ENCODE measurements around the gene SLC2A13. TPM values are rescaled to one million over a fixed set of nuclear protein-coding genes. Genes with fewer than 3 reads are reported as not detected.

The SLC2A13 gene
- total and polyA plus RNA-seq, 2 donors (not counting 3 experiments of a cell fraction or from before 2014, with no cell fraction given): 1.2 to 4.9 TPM

DNA sequence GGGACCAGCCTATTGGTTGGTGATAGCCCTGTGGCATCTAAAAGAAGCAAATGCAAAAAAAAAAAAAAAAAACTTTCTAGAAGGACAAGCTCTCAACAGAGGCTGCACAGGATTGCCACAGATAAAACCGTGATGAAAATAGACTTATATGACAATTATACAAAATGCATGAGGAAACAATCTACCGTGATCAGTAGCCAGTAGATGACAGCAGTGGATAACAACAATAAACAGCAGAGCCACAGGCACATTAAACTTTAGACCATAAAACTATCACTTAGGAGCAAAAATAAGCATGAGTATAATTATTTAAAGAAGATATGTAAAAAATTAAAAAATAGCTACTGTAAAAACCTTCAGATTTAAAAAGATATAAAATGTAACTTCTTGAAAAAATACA, 302.7 kb downstream of the SLC2A13 start:
- POLR2A ChIA-PET: no interaction called here

DNA sequence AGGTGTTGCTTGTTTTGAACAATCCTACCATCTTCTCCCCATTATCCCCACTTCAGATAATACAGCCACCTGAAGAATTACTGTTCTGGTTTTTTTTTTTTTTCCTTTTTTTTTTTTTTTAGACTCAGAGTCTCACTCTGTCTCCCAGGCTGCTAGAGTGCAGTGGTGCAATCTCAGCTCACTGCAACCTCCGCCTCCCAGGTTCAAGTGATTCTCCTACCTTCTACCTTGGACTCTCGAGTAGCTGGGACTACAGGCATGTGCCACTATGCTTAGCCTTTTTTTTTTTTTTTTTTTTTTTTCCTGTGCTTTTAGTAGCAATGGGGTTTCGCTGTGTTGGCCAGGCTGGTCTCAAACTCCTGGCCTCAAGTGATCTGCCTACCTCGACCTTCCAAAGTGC, 306.9 kb downstream of the SLC2A13 start:
- no peak overlapping the region for H3K27ac ChIP-seq (ENCODE audit: insufficient read depth, low read depth, low read length)
- H3K79me2 ChIP-seq (ENCODE audit: control insufficient read depth, insufficient read depth, low read length): no peaks in the 10 kb centered on the region
- no peak for DNase-seq (ENCODE audit: low read depth, low spot score)
- no peak for FAIRE-seq
- H3K4me2 ChIP-seq (ENCODE audit: insufficient read depth, low read length): no peak overlapping the region
- no peak overlapping the region for H3K9ac ChIP-seq (replicated peaks; ENCODE audit: extremely low read depth, insufficient read depth, low read length)
- no peaks in the 10 kb centered on the region for H4K20me1 ChIP-seq (replicated peaks; ENCODE audit: control insufficient read depth, extremely low read depth, insufficient read depth, low read length)
- POLR2A ChIA-PET: no interaction called here
- H3K4me1 ChIP-seq (ENCODE audit: control insufficient read depth, extremely low read depth, insufficient read depth, low read length): no peaks in the 10 kb centered on the region
- BruUV-seq (replicated peaks): no TSS peak
- H3K9me1 ChIP-seq (replicated peaks; ENCODE audit: control insufficient read depth, extremely low read depth, insufficient read depth, low read length): no peaks in the 10 kb centered on the region
- intact Hi-C loops (cut with micrococcal nuclease) (no loop called here), dilution Hi-C loops (cut with MboI; ENCODE audit: extremely low pct_ligation_motif_present, low sequenced_read_pairs) (no loop called here)
- no peak overlapping the region for H3K4me3 ChIP-seq (replicated peaks in 1 of 3; ENCODE audit: insufficient read depth in 1 of 3, low read depth in 1 of 3, low read length in 3 of 3)
- TF ChIP-seq FOS (IDR thresholded peaks at IDR 0.05; ENCODE audit: borderline replicate concordance, insufficient read depth, low read length) (no peak), POLR2A (IDR thresholded peaks at IDR 0.05; ENCODE audit: low read depth, low read length) (no peak)
- H3K36me3 ChIP-seq (ENCODE audit: control insufficient read depth in 2 of 2, extremely low read depth in 1 of 2, insufficient read depth in 2 of 2, low read length in 2 of 2): no peaks in the 10 kb centered on the region
- H3K9me3 ChIP-seq (replicated peaks; ENCODE audit: control insufficient read depth, insufficient read depth, low read length): no peaks in the 10 kb centered on the region
- CTCF ChIA-PET: interaction anchor here (0.7 to 1.3 kb wide), 2 partner anchors 10 to 192 kb away, joined by 3 read pairs; no protein-coding TSS in a partner anchor
- H3K27me3 ChIP-seq (ENCODE audit: control insufficient read depth in 2 of 2, insufficient read depth in 2 of 2, low read length in 2 of 2): no peaks in the 10 kb centered on the region
- H2AFZ ChIP-seq (ENCODE audit: low read depth, low read length): no peak overlapping the region

More for the DNA sequence above, 302.7 kb downstream of the SLC2A13 start:
- Histone ChIP-seq H3K4me3 (replicated peaks in 1 of 3; ENCODE audit: insufficient read depth in 1 of 3, low read depth in 1 of 3, low read length in 3 of 3) (no peak overlapping the region), H4K20me1 (replicated peaks; ENCODE audit: control insufficient read depth, extremely low read depth, insufficient read depth, low read length) (no peaks in the 10 kb centered on the region), H3K4me1 (ENCODE audit: control insufficient read depth, extremely low read depth, insufficient read depth, low read length) (no peaks in the 10 kb centered on the region), H3K27ac (ENCODE audit: insufficient read depth, low read depth, low read length) (no peak overlapping the region), H3K4me2 (ENCODE audit: insufficient read depth, low read length) (no peak overlapping the region), H3K9me3 (replicated peaks; ENCODE audit: control insufficient read depth, insufficient read depth, low read length) (no peaks in the 10 kb centered on the region), H3K9ac (replicated peaks; ENCODE audit: extremely low read depth, insufficient read depth, low read length) (no peak overlapping the region), H3K27me3 (ENCODE audit: control insufficient read depth in 2 of 2, insufficient read depth in 2 of 2, low read length in 2 of 2) (no peaks in the 10 kb centered on the region), H3K79me2 (ENCODE audit: control insufficient read depth, insufficient read depth, low read length) (no peaks in the 10 kb centered on the region), H3K9me1 (replicated peaks; ENCODE audit: control insufficient read depth, extremely low read depth, insufficient read depth, low read length) (no peaks in the 10 kb centered on the region), H3K36me3 (ENCODE audit: control insufficient read depth in 2 of 2, extremely low read depth in 1 of 2, insufficient read depth in 2 of 2, low read length in 2 of 2) (no peaks in the 10 kb centered on the region), H2AFZ (ENCODE audit: low read depth, low read length) (no peak overlapping the region)
- intact Hi-C loops (cut with micrococcal nuclease) (no loop called here), dilution Hi-C loops (cut with MboI; ENCODE audit: extremely low pct_ligation_motif_present, low sequenced_read_pairs) (no loop called here)
- no peak for TF ChIP-seq FOS (IDR thresholded peaks at IDR 0.05; ENCODE audit: borderline replicate concordance, insufficient read depth, low read length)
- TF ChIP-seq POLR2AphosphoS5 (IDR thresholded peaks at IDR 0.05; ENCODE audit: insufficient read depth, low read depth, low read length): no peak
- TF ChIP-seq, protein P1, sequence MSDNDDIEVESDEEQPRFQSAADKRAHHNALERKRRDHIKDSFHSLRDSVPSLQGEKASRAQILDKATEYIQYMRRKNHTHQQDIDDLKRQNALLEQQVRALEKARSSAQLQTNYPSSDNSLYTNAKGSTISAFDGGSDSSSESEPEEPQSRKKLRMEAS (IDR thresholded peaks at IDR 0.05; ENCODE audit: insufficient read depth, insufficient read length): no peak
- TF ChIP-seq GATA2 (IDR thresholded peaks at IDR 0.05; ENCODE audit: insufficient read depth, insufficient read length, low read depth, low read length): no peak
- CTCF ChIA-PET: no interaction called here
- DNase-seq (ENCODE audit: low read depth, low spot score) (no peak), FAIRE-seq (no peak)
- BruUV-seq (replicated peaks): no TSS peak
